Left lung (tissue), 10 donors: ENCODE measurements around the gene SLC2A11. TPM values are rescaled to one million over a fixed set of nuclear protein-coding genes. Genes with fewer than 3 reads are reported as not detected.

Source experiments
- ATAC-seq: fragments of 200-7000 bp; cut with Tn5 transposase; one replicate; pipeline ENCODE4 v1.9.1; 2020; ENCODE audit warnings: moderate library complexity
- DNase-seq, 4 donors: peaks; one replicate each; pipeline ENCODE4 v3.0.0-alpha.2; 2013 to 2020
- H3K27ac ChIP-seq, 2 donors: fragments of 200-600 bp; sonication (generic) in 1 of 2; one replicate each; pipeline versions ENCODE4 v1.5.0 to v1.8.0; 2020 to 2021
- H3K27me3 ChIP-seq, 2 donors: fragments of 200-600 bp; sonication (generic) in 1 of 2; one replicate each; pipeline versions ENCODE4 v1.5.0 to v1.8.0; 2020 to 2021
- H3K36me3 ChIP-seq, 2 donors: fragments of 200-600 bp; sonication (generic) in 1 of 2; one replicate each; pipeline versions ENCODE4 v1.5.0 to v1.8.0; 2020 to 2021
- H3K4me1 ChIP-seq, 2 donors: fragments of 200-600 bp; one replicate each; pipeline ENCODE4 v1.8.0; 2021
- H3K4me3 ChIP-seq, 2 donors: fragments of 200-600 bp; sonication (generic) in 1 of 2; one replicate each; pipeline versions ENCODE4 v1.5.0 to v1.8.0; 2020 to 2021; ENCODE audit warnings: mild to moderate bottlenecking in 1 of 2
- H3K9me3 ChIP-seq, 2 donors: fragments of 200-600 bp; sonication (generic) in 1 of 2; one replicate each; pipeline versions ENCODE4 v1.5.0 to v1.8.0; 2020 to 2021
- intact Hi-C, 2 donors: fragments of 100-400 bp; cut with DNase I; formaldehyde crosslinking; loops; one replicate each; pipeline versions ENCODE4 v1.11.2 to v1.14.2; 2022
- polyA plus RNA-seq, 6 donors: library from polyadenylated mRNA; unstranded; fragments of 120-200 nt; gene quantifications; one replicate each; pipeline ENCODE4 v1.2.1, GENCODE V29; 2013; ENCODE audit not compliant: insufficient read length in 6 of 6
- total RNA-seq, 2 donors: library from RNA; stranded (reverse); fragmentation: NEBNext Ultra II Directional; extraction: Animal tissue kit (Norgen Biotek cat#: 25700); gene quantifications; one replicate each; pipeline ENCODE4 v1.2.1, GENCODE V29; 2021
- TF ChIP-seq, protein P1 (sequence below), 2 donors: fragments of 200-600 bp; sonication (generic) in 1 of 2; IDR thresholded peaks; one replicate each; pipeline versions ENCODE4 v1.5.0 to v1.8.0; 2021; ENCODE audit warnings: antibody characterized with exemption in 2 of 2
- donor health status: DM: no; HTN: yes; CAD: no.
- donor health status: DM: no; HTN: no; CAD: no.

SLC2A11 gene
- total and polyA plus RNA-seq, 8 donors, result 9.9 to 26.7 (median 18.9) TPM

DNA sequence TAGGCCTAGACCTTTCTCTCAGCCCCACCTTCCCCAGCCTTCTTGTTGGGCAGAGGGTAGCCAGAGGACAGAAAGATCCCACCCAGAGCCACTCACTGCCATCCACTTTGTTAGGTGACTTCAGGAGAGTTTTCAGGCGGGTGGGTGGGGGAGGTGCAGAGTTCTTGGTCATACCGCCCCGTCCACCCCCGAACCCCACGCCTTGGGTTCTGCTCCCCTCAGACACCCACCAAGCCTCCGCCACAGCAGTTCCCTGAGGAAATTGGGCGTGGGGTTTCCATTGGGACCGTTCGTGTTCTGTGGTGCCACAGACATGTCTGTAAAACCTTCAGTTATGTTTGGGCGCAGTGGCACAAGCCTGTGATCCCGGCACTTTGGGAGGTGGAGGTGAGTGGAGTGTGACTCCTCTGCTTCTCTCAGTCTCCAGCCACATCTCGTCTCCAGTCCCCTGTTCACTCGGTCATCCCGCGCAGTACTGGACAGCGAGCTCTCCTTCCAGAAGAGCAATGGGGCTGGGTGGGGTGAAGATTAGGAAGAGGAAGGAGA is 38.0 kb downstream of the SLC2A11 start:
- ATAC-seq, result no peak
- Histone ChIP-seq H3K27ac (peak overlapping the region; percentile 9 to 92), H3K36me3 (peaks cover 0 to 26% of the 10 kb centered on the region in 2 donors), H3K4me1 (peaks cover 5 to 24% of the 10 kb centered on the region in 2 donors), H3K9me3 (no peaks in the 10 kb centered on the region), H3K27me3 (no peaks in the 10 kb centered on the region), H3K4me3 (peak overlapping the region; percentile 68 to 86)
- no peak for DNase-seq
- intact Hi-C loops, result no loop called here
- TF ChIP-seq, protein P1, sequence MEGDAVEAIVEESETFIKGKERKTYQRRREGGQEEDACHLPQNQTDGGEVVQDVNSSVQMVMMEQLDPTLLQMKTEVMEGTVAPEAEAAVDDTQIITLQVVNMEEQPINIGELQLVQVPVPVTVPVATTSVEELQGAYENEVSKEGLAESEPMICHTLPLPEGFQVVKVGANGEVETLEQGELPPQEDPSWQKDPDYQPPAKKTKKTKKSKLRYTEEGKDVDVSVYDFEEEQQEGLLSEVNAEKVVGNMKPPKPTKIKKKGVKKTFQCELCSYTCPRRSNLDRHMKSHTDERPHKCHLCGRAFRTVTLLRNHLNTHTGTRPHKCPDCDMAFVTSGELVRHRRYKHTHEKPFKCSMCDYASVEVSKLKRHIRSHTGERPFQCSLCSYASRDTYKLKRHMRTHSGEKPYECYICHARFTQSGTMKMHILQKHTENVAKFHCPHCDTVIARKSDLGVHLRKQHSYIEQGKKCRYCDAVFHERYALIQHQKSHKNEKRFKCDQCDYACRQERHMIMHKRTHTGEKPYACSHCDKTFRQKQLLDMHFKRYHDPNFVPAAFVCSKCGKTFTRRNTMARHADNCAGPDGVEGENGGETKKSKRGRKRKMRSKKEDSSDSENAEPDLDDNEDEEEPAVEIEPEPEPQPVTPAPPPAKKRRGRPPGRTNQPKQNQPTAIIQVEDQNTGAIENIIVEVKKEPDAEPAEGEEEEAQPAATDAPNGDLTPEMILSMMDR (IDR thresholded peaks at IDR 0.05), result no peak

DNA sequence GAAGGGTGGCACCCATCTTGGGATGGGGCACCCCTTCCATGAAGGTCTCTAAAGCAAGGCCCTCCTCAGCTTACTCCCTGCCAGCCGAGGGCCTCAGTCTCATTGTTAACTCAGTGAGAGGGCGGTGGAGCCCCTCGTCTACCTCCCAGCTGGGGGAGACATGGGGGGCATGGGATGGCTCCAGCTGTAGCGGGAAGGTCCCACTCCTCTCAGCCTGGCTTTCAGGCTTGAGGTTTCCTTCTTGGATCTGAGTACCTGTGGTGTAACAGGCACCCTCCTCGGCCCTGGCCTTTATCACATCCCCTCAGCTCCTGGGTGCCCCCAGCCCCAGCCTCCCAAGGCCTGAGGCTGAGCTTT is 38.5 kb downstream of the SLC2A11 start:
- Histone ChIP-seq H3K27ac (no peak overlapping the region), H3K4me1 (peaks cover 5 to 24% of the 10 kb centered on the region in 2 donors), H3K4me3 (peak overlapping the region in 1 of 2 donors; percentile 86), H3K27me3 (no peaks in the 10 kb centered on the region), H3K36me3 (peaks cover 0 to 26% of the 10 kb centered on the region in 2 donors), H3K9me3 (no peaks in the 10 kb centered on the region)
- no peak for DNase-seq
- intact Hi-C loops, result no loop called here
- TF ChIP-seq, protein P1 (IDR thresholded peaks at IDR 0.05), result no peak
- no peak for ATAC-seq

DNA sequence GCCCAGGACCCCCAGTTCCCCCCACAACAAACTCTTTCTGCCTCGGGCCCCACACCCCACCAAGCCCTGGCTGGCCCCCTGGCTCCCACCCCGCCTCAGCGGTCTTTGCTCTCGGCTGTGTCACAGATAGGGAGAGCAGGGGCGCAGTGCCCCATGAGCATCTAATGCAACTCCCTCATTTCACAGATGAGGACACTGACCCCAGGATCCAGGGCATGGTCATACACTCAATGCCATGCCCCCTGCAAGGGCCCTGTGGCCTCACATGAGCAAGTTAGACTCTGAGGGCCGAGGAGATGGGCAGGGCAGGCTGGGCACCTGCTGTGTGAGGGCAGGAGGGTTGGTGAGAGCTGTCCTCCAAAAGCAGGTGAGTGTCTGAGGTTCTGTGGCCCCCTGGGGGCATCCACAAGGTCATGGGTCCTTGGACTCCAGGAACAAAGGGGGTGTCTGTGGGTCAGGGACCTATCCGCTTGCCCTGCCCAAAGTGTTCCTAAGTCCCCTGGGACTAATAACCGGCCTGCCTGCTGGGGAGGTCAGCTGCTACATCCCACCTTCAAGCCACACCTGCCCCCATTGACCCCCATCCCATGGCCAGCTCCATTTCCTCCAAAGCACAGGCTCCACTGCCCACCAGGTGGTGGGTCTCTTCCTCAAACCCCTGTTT is 39.0 kb downstream of the SLC2A11 start:
- no peak for ATAC-seq
- peaks cover 5 to 24% of the 10 kb centered on the region in 2 donors for H3K4me1 ChIP-seq
- intact Hi-C loops, result no loop called here
- TF ChIP-seq, protein P1 (IDR thresholded peaks at IDR 0.05), result no peak
- no peak for DNase-seq
- no peaks in the 10 kb centered on the region for H3K27me3 ChIP-seq
- H3K27ac ChIP-seq, result no peak overlapping the region
- peaks cover 0 to 26% of the 10 kb centered on the region in 2 donors for H3K36me3 ChIP-seq
- H3K9me3 ChIP-seq, result no peaks in the 10 kb centered on the region
- no peak overlapping the region for H3K4me3 ChIP-seq

DNA sequence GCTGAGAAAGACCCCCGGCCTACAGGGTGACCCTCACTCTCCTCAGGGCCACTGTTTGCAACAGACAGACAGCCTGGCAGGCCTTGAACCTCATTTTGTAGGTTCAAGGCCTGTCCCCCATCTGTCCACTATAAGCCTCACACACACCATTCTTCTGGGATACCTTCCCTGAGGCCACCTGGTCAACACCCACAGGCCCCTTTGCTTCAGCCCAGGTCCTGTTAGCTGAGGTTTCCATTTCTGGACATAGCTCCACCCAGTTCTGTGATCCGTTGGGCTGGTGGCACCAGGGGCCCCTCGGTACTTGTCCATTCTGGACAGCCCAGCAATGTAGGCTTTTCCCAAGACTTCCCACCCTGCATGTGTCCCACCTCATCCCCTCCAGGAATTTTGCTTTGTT is 39.6 kb downstream of the SLC2A11 start:
- H3K27me3 ChIP-seq, result no peaks in the 10 kb centered on the region
- no peak for ATAC-seq
- peaks cover 0 to 26% of the 10 kb centered on the region in 2 donors for H3K36me3 ChIP-seq
- no peaks in the 10 kb centered on the region for H3K9me3 ChIP-seq
- H3K4me3 ChIP-seq, result no peak overlapping the region
- intact Hi-C loops, result no loop called here
- peaks cover 5 to 24% of the 10 kb centered on the region in 2 donors for H3K4me1 ChIP-seq
- TF ChIP-seq, protein P1 (IDR thresholded peaks at IDR 0.05), result no peak
- H3K27ac ChIP-seq, result no peak overlapping the region
- no peak for DNase-seq

DNA sequence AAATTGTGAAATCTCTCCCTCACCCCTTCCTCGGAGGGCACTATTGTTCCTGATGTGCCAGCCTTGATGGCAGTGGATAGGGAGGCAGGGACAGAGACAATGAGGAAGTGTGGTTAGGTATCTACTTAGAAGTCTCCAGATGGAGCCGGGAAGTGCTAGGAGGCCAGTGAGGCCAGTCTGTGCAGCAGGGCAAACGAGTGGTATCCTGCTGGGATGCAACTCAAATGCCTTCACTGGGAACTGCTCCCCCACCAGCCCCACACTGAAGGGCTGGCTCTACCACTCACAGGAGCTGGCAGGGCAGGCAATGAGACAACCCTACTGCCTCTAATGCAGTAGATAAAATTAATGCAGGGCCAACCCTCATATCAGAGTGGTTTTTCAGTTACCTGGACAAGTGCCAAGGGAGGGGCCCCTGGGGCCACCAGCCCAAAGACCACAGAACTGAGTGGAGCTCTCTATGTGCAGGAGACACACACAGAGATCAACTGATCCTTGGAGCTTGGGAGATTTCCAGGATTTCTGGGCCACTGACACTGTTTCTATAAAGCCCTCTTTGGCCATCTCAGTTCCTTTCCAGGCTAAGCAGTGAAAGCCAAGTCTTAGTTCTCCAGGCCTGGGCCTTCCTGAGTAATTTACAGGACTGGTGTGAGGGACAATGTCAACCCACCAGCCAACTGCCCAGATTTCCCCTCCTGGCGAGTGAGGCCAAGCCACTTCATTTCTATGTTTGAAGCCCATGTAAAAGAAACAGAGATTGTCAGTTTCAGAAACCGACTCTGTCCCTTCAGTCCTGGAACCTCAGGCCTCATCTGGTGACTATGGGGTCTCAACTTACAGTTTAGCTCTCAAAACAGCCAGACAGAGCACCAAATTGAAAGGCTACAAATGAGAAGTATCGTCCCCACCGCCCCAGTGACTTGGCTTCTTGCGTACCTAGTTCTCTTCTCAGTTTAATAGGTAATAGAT is 40.6 kb downstream of the SLC2A11 start:
- TF ChIP-seq, protein P1 (IDR thresholded peaks at IDR 0.05), result no peak
- no peak overlapping the region for H3K4me3 ChIP-seq
- H3K4me1 ChIP-seq, result peaks cover 5 to 24% of the 10 kb centered on the region in 2 donors
- no peaks in the 10 kb centered on the region for H3K27me3 ChIP-seq
- no peak overlapping the region for H3K27ac ChIP-seq
- DNase-seq (no peak), ATAC-seq (no peak)
- H3K9me3 ChIP-seq, result no peaks in the 10 kb centered on the region
- H3K36me3 ChIP-seq, result peaks cover 0 to 26% of the 10 kb centered on the region in 2 donors
- intact Hi-C loops, result no loop called here
